SK-N-MC (cell line): ENCODE results near the gene TSHZ2.

ENCODE experiments used
- DNase-seq: peaks from one replicate; pipeline ENCODE4 v3.0.0-alpha.2; 2011; ENCODE audit warnings: low read depth, low spot score
- H3K27ac ChIP-seq: fragments of 200-600 bp; sonication (generic); 2 replicates; pipeline ENCODE4 v1.5.1; 2016; ENCODE audit warnings: mixed run types
- H3K36me3 ChIP-seq: fragments of 200-600 bp; sonication (generic); 2 replicates; pipeline ENCODE4 v1.6.1; 2017; ENCODE audit warnings: antibody characterized with exemption, low read length, mixed read lengths; ENCODE audit not compliant: insufficient read depth
- H3K4me3 ChIP-seq: fragments of 200-600 bp; sonication (generic); 2 replicates; pipeline ENCODE4 v1.5.1; 2016
- H3K9ac ChIP-seq: fragments of 200-600 bp; sonication (generic); 2 replicates; pipeline ENCODE4 v1.8.0; 2017; ENCODE audit warnings: mixed run types, mixed read lengths; ENCODE audit not compliant: insufficient read length
- H3K9me3 ChIP-seq: fragments of 200-600 bp; sonication (generic); 2 replicates; pipeline ENCODE4 v1.6.1; 2017; ENCODE audit warnings: low read depth, mild to moderate bottlenecking, antibody characterized with exemption, low read length, moderate library complexity, mixed read lengths
- EZH2 ChIP-seq: fragments of 200-600 bp; sonication (generic); IDR thresholded peaks from one replicate; pipeline ENCODE4 v1.6.1; 2017; ENCODE audit warnings: antibody characterized with exemption
- FOXP2 ChIP-seq: optimal IDR thresholded peaks from 2 replicates; pipeline ENCODE3; 2011; ENCODE audit warnings: mild to moderate bottlenecking, moderate library complexity; ENCODE audit not compliant: insufficient read depth; ENCODE audit errors: extremely low read length, control extremely low read depth
- POLR2AphosphoS5 ChIP-seq: IDR thresholded peaks from 2 replicates; pipeline ENCODE4 v1.6.1; 2012; ENCODE audit warnings: mild to moderate bottlenecking, low read depth, low read length, borderline replicate concordance

Gene TSHZ2

DNA sequence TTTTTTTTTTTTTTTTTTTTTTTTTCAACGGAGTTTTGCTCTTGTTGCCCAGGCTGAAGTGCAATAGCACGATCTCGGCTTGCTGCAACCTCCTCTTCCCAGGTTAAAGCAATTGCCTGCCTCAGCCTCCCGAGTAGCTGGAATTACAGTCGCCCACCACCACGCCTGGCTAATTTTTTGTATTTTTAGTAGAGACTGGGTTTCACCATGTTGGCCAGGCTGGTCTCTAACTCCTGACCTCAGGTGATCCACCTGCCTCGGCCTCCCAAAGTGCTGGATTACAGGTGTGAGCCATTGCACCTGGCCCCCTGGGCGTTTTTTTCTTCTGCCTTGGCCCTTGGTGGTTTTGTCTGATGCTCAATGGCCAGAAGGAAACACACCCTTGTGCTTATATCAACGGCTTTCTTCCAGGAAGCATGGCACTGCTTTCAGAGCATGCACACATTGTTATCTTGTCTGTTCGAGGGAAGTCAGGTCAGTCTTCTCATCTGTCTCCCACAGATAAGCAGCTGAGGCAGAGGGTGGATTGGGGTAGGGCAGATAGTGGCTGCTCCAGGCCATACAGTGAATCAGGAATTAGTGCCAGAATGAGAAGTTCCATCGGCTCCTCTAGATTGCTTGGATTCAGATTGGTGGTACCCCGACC lies 203.1 kb downstream of the TSHZ2 start:
- H3K27ac ChIP-seq: no peak overlapping the region
- no peak for DNase-seq
- no peaks in the 10 kb centered on the region for H3K36me3 ChIP-seq
- H3K9me3 ChIP-seq: no peaks in the 10 kb centered on the region
- TF ChIP-seq EZH2 (no peak), FOXP2 (no peak), POLR2AphosphoS5 (no peak)
- H3K9ac ChIP-seq: no peak overlapping the region
- H3K4me3 ChIP-seq: no peak overlapping the region

DNA sequence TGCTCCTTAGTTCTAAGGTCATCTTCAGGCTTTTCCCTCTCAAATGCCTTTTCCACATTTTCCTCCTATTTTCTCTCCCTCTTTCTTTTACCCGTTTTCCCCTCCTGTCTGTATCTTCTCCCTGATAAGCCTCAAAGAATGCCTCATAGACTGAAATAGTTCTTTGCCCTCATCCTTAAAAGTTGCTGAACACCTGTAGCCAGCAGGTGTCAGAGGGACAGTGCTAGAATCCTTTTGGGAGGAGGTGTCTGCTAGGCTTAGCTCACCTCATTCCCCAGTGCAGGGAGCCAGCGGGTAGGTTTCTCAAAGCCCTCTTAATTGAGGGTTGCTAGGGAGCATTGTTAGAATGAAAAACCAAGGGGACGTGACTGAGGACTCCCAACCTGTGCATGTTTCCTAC lies 204.0 kb downstream of the TSHZ2 start:
- H3K9ac ChIP-seq: no peak overlapping the region
- H3K4me3 ChIP-seq: no peak overlapping the region
- H3K9me3 ChIP-seq: no peaks in the 10 kb centered on the region
- DNase-seq: no peak
- no peak for TF ChIP-seq EZH2
- TF ChIP-seq POLR2AphosphoS5: no peak
- TF ChIP-seq FOXP2: no peak
- no peak overlapping the region for H3K27ac ChIP-seq
- H3K36me3 ChIP-seq: no peaks in the 10 kb centered on the region

DNA sequence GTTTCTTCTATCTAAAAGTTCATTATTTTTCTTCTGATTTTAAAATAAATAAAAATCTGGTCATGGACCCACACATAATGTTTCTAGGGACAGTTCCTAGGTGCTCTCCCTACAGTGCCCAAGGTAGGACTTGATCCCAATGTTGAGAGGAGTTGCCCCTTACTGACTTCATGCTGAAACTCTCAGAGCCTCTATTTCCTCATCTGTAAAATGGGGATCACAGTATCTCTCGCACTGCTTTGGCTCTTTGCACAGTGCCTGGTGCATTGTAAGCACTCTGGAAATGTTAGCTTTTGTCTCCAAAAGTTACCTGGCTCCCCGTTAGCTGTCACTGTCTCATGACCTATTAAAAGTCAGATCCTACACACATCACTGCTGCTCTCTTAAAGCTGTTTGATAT lies 205.5 kb downstream of the TSHZ2 start:
- TF ChIP-seq POLR2AphosphoS5 (no peak), FOXP2 (no peak), EZH2 (no peak)

DNA sequence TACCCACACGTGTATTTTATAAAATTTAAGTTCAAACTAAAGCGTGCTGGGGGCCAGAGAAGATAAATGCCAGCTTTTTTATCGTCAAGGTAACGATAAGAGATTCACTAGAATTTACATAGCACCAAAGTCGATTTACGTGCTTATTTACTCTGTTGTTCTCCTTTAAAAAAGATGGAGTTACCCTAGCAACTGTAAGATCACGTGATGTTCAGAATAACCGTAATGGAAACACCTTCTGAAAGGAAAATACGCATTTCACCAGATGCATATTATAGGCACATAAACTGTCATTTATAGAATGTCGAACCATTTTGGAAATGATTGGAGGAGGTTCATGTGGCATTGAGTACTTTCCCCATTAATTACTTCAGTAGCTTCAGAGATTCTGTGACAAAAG lies 207.6 kb downstream of the TSHZ2 start:
- no peaks in the 10 kb centered on the region for H3K9me3 ChIP-seq
- DNase-seq: no peak
- no peaks in the 10 kb centered on the region for H3K36me3 ChIP-seq
- H3K4me3 ChIP-seq: no peak overlapping the region
- no peak overlapping the region for H3K9ac ChIP-seq
- no peak for TF ChIP-seq EZH2
- no peak overlapping the region for H3K27ac ChIP-seq

More for the DNA sequence above, 205.5 kb downstream of the TSHZ2 start:
- H3K9ac ChIP-seq: no peak overlapping the region
- no peak overlapping the region for H3K27ac ChIP-seq
- no peaks in the 10 kb centered on the region for H3K9me3 ChIP-seq
- DNase-seq: no peak
- H3K36me3 ChIP-seq: no peaks in the 10 kb centered on the region
- H3K4me3 ChIP-seq: no peak overlapping the region

DNA sequence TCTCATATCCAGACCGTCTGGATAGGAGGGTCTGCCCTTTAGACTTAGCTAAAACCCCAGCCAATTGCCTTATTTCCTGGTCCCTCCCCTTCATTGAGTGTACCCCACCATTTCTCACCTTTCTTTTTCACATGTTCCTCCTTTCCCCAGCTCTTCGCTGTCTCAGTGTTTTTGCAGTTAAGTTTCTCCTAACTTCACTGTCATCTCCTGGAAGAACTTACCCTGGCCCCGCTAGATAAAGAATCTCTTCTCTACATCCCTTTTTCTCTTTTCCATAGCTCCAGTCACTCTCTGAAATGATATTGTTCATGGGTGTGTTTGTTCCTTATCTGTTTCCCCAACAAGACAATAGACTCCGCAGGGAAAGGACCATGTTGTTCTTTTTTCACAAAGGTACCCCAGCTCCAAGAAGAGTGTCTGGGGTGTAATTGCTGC lies 208.8 kb downstream of the TSHZ2 start:
- TF ChIP-seq EZH2 (no peak), FOXP2 (no peak), POLR2AphosphoS5 (no peak)
- no peak overlapping the region for H3K9ac ChIP-seq
- H3K4me3 ChIP-seq: no peak overlapping the region
- H3K36me3 ChIP-seq: no peaks in the 10 kb centered on the region
- DNase-seq: no peak
- no peaks in the 10 kb centered on the region for H3K9me3 ChIP-seq
- no peak overlapping the region for H3K27ac ChIP-seq

DNA sequence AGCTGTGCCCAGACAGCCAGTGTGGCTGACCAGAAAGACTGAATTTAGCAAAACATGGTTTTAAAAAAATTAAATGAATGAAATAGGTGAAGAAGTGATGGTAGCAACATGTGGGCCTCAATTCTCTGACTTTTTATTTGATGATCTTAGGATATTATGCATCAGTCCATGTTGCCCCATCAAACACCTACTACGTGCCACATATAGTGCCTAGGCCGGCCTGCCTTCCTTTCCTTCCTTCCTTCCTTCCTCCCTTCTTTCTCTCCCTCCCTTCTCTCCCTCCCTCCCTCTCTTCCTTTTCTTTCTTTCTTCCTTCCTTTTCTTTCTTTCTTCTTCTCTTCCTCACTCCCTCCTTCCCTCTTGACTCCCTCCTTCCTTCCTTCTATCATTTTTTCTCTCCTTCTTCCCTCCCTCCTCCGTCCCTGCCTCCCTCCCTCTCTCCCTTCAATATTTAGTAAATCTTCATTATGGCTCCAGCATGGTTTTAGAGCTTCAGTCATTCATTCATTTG lies 209.8 kb downstream of the TSHZ2 start:
- no peak overlapping the region for H3K9ac ChIP-seq
- DNase-seq: no peak
- no peaks in the 10 kb centered on the region for H3K9me3 ChIP-seq
- no peak overlapping the region for H3K27ac ChIP-seq
- no peak overlapping the region for H3K4me3 ChIP-seq
- TF ChIP-seq FOXP2 (no peak), EZH2 (no peak), POLR2AphosphoS5 (no peak)
- no peaks in the 10 kb centered on the region for H3K36me3 ChIP-seq

DNA sequence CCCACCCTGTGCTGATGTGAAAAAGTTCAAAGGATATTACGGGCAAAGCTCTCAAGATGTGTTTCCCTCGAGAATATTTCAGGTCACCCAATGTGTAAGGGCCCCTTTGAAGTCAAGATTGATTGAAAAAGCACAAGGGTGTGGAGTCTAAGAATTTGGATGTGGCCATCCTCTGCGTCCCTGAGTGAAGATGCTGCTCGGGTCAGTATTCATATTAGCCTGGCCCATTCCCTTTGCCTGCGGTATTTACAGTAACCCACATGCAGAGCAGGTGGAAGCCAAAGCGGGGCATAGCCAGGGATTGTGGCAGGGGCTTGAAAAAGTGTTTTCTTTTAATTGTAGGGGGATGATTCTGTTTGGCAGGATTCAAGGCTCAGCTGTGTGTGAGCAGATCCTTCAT lies 211.0 kb downstream of the TSHZ2 start:
- no peaks in the 10 kb centered on the region for H3K36me3 ChIP-seq
- H3K27ac ChIP-seq: no peak overlapping the region
- no peak for DNase-seq
- no peak overlapping the region for H3K4me3 ChIP-seq
- H3K9me3 ChIP-seq: no peaks in the 10 kb centered on the region
- TF ChIP-seq EZH2 (no peak), POLR2AphosphoS5 (no peak), FOXP2 (no peak)
- H3K9ac ChIP-seq: no peak overlapping the region

DNA sequence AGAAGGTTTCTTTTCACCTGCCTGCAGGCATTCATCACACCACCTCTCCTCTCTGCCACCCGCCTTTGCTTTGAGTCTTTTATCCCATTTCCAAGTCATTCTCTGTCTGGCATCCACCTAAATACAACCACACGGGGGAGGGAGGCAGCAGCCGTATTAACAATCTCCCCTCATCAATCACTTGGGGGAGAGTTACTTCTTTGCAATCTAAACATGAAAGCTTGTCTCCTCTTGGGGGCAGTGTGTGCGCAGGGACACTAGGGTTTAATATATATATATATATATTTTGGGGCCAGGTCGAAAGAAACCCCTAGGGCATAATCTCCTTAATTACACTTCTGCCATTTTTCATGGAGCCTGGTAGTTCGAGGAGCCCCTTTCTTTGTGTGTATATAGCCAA lies 214.5 kb downstream of the TSHZ2 start:
- DNase-seq: no peak
- Histone ChIP-seq H3K9ac (no peak overlapping the region), H3K36me3 (no peaks in the 10 kb centered on the region), H3K27ac (no peak overlapping the region), H3K9me3 (no peaks in the 10 kb centered on the region), H3K4me3 (no peak overlapping the region)
- TF ChIP-seq POLR2AphosphoS5 (no peak), EZH2 (no peak)
